SK-N-SH (cell line): ENCODE results near the gene AP2A2.

ENCODE experiments used
- TCF12 ChIP-seq: IDR thresholded peaks from 2 replicates; pipeline ENCODE4 v1.4.0; 2012
- YY1 ChIP-seq: IDR thresholded peaks from 2 replicates; pipeline ENCODE4 v1.4.0; 2012; ENCODE audit warnings: low read depth, mild to moderate bottlenecking

DNA sequence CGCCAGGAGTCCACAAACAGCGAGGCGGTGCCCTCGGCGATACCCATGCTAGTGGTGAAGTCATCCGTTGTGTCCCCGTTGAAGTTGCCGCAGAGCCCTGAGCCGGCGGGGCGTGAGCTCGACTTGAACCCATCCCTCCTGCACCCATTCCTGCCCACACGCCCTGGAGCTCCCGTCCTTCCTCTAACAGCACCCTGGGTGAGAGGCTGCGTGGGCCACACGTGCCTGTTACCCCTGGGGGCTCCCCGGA, 102.5 kb downstream of the AP2A2 start:
- TF ChIP-seq TCF12, result no peak
- no peak for TF ChIP-seq YY1
